Measurements from ENCODE around the gene TCAF1.
"Not testable (repeated sequence)": the region's sequence is repeated elsewhere in the genome, so short reads cannot be mapped to it uniquely, and the experiment has no call there.

The TCAF1 gene

GRCh38 chr7:143850682-143851081 is 51.3 kb downstream of the TCAF1 start:
- DNase-seq (ENCODE audit: low spot score), result no peak

DNA sequence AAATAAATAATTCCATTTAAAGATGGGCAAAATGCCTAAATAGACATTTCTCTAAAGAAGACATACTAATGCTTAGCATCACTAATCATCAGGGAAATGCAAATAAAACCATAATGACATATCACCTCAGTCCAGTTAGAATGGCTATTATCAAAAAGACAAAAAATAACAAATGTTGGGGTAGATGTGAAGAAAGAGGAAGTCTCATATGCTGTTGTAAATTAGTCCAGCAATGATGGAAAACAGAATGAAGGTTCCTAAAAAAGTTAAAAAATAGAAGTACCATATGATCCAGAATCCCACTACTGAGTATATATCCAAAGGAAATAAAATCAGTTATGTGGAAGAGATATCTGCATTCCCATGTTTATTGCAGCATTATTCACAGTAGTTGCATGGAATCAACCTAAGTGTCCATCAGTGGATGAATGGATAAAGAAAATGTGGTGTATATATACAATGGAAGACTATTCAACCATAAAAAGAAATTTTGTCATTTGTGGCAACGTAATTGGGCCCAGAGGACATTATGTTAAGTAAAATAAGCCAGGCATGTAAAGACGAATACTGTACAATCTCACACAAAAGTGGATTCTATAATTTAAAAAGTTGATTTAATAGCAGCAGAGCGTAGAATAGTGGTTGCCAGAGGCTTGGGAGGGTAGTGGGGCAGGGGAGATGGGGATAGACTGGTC is 52.0 kb downstream of the TCAF1 start:
- DNase-seq (ENCODE audit: low spot score), result no peak

GRCh38 chr7:143848192-143848591 is 53.8 kb downstream of the TCAF1 start:
- DNase-seq (ENCODE audit: low spot score), result no peak

- DNase-seq (ENCODE audit: low spot score), result no peak
Observed at GRCh38 chr7:143846692-143847091, 55.3 kb downstream of the TCAF1 start.

DNA sequence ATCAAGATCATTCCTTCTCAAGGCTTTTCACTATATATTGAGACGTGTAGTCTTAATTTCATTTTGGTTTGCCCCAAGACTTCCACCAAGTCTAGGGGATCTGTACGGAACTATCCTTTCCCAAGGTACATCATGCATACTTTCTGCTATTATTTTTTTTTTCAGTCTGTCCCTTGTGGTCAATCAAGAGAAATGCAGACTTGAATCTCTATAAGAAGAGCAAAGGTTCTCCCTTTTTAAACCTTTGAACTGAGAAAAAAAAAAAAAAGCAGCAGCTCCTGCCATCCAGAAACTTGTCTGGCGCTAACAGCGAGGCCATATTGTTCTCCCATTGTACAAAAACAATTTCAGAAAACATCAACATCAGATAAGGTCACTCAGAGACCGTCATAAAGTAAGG is 60.3 kb downstream of the TCAF1 start:
- DNase-seq (ENCODE audit: low spot score), result not testable (repeated sequence)

DNA sequence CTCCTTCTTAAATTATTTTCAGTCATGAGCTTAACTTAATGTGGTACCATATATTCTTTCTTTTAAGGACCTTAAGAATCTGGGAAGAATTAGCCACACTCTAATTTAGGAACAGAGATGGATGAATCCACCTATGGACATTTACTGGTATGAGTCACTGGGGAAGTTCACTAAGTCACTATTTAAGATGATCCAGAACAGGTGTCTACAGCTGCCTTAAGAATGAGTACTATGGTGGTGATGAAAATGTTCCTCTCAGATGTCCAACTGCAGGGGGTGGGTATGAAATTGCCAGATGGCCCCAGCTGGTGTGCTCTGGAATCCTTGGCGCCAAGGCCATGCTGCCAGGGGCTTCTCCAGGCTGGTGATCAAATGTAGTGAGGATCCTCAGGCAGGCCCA is 61.9 kb downstream of the TCAF1 start:
- not testable (repeated sequence) for DNase-seq (ENCODE audit: low spot score)

DNA sequence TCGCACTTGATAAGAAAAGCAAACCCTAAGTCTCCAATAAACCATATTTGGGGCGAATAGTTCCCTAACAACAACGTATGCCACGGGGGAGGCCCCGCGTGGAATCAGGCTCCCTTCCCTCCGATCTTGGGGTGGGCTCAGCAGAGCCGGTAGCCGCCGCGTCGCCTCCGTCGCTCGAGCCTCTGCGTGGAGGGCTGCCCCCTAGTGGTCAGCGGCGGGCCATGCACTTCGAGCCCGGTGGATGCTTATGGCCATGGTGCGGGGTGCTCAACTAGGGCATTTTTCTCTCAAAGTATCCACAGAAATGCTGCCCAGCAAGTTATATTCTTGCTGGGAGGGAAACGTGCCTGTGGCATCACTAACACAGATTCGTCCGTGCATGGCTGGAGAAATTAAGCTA is 64.8 kb downstream of the TCAF1 start:
- DNase-seq (ENCODE audit: low spot score), result not testable (repeated sequence)

DNA sequence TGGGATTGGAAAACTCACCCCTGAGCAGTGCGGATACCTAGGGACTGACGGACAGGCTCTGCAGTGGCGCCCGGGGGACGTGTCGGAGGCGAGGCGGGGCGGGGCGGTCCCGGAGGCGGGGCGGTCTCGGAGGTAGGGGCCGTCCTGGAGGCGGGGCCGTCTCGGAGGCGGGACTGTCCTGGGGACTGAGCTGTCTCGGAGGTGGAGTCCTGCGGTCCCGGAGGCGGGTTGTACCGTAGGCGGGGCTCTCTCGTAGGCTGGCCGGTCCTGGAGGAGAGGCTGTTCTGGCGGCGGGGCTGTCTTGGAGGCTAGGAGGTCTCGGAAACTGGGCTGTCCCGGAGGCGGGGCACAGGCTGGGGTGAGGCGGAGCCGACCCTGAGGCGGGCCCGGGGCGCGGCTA is 65.4 kb downstream of the TCAF1 start:
- not testable (repeated sequence) for DNase-seq (ENCODE audit: low spot score)

DNA sequence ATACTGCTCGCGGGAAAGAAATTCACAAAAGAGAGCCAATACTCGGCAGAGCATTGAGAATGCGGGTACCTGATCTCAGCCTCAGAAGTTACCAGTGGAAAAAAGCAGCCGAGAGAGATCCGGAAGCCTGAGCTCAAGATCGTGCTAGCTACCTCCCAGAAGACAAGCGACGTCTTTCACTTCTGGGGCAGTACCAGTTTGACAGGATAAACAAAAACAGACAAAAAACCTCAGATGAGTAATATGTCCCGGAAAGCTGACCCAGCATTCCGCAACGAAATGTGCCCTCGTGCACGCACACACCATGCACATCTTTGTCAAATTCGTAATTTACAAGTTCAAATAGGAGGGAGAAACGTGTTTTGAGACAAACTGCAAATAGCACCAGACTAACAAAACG is 65.9 kb downstream of the TCAF1 start:
- DNase-seq (ENCODE audit: low spot score), result not testable (repeated sequence)

DNA sequence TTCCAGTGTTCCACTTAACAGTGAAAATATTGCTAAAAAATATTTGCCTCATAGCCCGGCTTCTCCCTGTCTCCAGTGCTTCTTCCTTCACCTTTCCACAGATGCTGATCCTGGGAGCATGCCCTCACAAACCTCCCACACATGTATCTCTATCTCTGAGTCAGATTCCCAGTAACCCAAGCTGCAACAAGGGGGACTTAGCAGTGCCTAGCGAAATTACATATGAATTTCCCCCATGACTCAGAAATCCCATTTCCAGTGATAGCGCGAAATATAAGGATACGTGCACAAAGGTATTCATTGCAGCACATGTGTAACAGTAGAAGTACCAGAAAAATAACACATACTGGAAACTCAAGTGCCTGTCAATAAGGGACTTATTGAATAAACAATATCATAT is 75.4 kb downstream of the TCAF1 start:
- DNase-seq (ENCODE audit: low spot score), result not testable (repeated sequence)

GRCh38 chr7:143824295-143825135 is 77.5 kb downstream of the TCAF1 start:
- DNase-seq (ENCODE audit: low spot score), result not testable (repeated sequence)

GRCh38 chr7:143823634-143824294 is 78.2 kb downstream of the TCAF1 start:
- not testable (repeated sequence) for DNase-seq (ENCODE audit: low spot score)

- DNase-seq (ENCODE audit: low spot score), result not testable (repeated sequence)
Observed at GRCh38 chr7:143821392-143822277, 80.3 kb downstream of the TCAF1 start.

DNA sequence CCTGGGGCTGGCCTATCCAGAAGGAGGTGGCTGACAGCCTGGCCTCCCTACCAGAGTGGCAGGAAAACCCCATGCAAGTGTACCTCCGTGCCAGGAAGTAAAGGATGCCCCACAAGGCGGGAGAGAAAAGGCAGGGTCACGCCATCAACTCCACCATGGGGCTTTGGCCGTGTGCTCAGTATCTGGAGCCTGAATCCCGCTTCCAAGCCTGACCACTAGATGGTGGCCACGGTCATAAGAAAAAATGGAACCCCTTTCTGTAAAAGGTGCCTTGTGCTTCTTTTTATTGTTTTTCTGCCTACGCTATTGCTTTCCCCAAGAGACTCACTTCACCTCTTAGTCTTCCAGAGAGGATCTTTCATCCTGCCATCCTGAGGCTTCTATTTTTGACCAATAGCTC is 84.1 kb downstream of the TCAF1 start:
- DNase-seq (ENCODE audit: low spot score), result not testable (repeated sequence)

DNA sequence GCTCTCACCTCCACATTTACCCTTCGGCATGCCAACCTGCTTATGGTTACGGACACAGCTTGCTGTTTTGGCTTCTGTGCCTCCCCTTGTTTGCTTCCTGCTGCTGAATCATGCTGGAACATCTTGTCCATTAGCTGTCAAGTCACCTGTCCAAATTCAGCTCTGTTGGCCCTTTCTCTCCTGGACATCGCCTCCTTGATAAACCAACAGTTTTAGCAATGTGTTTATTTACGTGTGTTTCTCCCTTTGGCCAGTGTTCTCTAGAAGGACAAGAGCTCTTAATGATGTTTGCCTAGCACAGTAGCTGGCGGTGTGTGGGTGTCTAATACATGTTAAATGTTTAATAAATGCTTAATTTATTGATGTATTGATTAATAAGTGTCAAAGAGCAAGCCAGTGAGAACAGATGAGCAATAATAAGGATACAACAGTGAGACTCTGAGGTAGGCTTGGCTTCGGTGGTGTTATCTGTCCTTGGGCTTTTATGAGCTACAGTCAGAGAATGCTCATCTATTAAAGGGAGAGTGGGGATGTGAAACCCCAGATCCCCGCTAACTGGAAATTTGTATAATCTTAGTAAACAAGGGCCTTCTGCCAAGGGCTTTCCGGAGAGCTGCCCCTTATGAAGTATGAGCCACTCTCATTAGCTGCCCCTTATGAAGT is 85.4 kb downstream of the TCAF1 start:
- not testable (repeated sequence) for DNase-seq (ENCODE audit: low spot score)

DNA sequence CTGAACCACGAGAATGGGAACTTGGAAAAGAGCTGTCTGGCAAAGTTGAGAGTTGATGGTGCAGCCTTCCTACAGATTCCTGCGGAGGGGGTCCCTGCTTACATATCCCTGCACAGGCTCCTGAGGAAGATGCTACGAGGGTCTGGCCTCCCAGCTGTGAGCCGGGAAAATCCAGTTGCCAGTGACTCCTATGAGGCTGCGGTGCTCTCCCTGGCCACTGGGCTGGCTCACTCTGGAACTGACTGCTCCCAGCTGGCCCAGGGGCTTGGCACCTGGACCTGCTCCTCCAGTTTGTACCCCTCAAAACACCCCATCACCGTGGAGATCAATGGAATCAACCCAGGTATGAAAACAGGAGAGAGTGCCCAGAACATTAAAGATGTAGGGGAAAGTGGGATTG is 91.3 kb downstream of the TCAF1 start:
- not testable (repeated sequence) for DNase-seq (ENCODE audit: low spot score)

GRCh38 chr7:143806664-143807071 is 95.3 kb downstream of the TCAF1 start:
- not testable (repeated sequence) for DNase-seq (ENCODE audit: low spot score)
